Activated gamma-delta T cell treated with Interleukin-2 at 50 U/mL for 16 hours (primary cell): Measurements from ENCODE around the gene PSEN2.

ENCODE experiments used
- DNase-seq: peaks from one replicate; pipeline ENCODE4 v3.0.0-alpha.2; 2020

The PSEN2 gene

DNA sequence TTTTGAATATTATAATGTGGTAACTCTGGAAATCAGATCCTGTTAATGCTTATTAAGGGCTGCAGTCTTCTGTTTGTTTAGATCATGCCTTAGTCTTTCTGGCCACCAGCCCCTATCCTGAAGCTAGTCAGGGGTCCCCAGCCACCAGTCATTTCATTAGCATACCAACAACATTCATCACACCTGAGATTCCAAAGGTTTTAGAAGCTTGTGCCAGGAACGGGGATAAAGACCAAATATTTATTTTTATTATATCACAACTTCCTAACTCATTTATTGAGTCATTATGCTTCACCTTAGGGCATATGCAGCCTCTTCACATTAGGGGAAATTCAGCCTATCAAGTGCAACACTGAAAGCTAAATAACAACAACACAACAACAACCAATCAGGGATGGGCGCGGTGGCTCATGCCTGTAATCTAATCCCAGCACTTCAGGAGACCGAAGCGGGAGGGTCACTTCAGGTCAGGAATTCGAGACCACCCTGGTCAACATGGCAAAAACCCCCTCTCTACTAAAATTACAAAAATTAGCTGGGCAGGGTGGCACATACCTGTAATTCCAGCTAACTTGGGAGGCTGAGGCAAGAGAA, 2.9 kb upstream of the PSEN2 start:
- no peak for DNase-seq

DNA sequence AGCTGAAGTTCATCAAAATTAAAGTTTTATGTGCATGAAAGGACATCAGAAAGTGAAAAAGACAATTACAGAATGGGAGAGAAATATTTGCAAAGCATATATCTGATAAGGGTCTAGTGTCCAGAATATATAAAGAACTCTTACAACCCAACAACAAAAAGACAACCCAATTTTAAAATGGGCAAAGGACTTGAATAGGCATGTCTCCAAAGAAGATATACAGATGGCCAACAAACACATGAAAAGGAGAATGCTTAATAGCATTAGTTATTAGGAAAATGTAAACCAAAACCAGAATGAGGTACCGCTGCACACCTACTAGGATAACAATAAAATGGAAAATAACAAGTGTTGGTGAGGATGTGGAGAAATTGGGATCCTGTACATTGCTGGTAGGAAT, 1.7 kb upstream of the PSEN2 start:
- no peak for DNase-seq

DNA sequence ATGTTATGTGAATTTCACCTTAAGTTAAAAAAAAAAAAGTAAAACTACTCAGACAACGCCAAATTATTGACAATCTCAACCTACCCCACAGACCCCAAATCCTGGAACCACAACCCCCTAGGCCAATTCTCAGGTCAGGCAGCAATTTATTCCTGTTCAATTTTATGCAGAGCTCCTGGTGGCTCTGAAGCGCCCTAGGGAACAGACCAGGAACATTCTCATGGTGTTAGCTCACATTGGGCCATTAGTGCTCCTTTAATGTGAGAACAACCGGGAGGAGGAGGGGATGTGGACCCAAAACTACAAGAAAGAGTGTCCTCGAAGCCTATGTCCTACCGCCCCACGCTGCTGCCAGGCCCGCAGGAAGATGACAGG, 403 bp upstream of the PSEN2 start:
- DNase-seq, result no peak

DNA sequence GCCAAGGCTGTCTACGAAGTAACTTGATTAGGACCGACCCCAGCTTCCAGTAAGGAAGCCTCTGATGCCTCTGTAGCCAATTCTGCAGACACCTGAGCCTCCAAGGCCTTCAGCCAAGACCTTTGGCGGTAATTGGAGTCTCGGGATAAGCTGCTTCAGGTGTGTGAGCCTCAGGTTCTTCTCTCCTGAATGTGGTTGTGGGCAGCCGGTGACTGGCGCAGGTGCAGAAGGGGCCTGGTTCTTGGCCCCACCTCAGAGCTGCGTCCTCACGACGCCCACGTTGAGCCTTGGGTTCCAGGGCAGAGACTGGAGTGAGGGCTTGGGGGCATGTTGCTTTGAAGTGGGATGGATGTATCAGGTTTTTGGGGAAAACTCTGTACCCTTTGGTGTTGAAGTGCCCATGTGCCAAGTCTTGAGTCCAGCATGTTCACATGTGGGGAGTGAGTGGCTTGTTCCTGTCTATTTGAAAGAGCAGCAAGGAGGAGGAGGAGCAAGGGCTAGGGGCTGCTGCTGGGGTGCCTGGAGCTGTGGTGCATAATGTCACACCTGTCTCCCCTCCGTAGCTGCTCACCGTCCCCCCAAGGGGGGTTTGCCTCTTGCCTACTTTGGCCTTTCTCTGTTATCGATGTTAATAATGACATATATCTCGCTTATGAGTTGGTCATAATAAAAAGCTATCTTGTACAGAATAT, 1.4 kb downstream of the PSEN2 start:
- no peak for DNase-seq

DNA sequence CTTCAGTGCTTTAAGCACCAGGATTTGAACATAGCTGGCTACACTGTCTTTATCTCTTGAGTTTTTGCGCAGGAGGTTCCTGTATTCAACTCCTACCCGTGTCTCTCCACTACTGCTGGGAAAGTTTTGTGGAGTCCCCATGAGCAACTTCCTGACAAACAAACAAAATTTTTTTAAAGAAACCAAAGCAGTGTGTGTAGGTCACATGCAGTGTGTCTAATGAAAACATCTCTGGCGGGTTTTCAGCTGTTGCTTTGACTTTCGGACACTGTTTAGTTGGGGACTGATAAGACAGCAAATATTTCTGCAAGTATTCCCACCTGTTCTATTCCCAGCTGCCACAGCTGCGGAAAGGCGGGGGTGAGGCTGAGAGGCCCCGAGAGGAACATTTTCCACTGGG, 2.0 kb downstream of the PSEN2 start:
- no peak for DNase-seq

DNA sequence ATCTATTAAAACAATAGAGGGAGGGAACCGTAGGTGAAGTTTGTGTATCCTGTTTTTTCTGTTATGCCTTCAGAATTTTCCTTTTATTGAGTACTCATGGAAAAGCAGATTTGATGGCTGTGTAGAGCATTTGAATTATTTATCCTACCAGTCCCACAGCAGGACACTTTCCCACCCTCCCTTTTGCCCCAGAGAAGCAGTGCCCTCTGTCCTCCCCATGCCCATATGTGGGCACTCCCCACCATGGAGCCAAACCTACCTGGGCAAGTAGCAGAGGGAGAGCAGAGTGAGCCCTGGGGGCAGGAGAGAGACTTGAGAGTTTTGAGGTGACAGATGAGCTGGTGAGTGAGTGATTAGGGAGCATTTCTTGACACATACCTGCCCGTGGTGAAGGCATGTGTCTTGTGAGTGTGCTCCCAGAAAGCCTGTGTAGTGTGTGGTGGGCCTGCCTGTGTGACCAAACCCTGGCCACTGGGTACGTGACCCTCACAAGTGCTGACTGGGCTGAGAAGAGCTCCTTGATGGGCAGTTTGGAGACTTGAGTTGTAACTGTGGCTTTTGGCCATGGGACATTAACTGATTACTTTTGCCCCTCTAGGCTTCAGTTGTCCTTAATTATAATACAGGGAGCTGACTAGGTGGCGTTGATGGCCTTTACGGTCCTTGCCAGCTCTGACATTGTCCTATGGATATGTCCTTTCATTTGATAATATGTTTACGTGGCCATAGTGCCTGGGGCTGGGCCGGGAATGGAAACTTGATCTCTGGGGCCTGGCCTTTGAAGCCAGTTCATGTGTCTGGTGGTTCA, 3.6 kb downstream of the PSEN2 start:
- DNase-seq, result no peak

DNA sequence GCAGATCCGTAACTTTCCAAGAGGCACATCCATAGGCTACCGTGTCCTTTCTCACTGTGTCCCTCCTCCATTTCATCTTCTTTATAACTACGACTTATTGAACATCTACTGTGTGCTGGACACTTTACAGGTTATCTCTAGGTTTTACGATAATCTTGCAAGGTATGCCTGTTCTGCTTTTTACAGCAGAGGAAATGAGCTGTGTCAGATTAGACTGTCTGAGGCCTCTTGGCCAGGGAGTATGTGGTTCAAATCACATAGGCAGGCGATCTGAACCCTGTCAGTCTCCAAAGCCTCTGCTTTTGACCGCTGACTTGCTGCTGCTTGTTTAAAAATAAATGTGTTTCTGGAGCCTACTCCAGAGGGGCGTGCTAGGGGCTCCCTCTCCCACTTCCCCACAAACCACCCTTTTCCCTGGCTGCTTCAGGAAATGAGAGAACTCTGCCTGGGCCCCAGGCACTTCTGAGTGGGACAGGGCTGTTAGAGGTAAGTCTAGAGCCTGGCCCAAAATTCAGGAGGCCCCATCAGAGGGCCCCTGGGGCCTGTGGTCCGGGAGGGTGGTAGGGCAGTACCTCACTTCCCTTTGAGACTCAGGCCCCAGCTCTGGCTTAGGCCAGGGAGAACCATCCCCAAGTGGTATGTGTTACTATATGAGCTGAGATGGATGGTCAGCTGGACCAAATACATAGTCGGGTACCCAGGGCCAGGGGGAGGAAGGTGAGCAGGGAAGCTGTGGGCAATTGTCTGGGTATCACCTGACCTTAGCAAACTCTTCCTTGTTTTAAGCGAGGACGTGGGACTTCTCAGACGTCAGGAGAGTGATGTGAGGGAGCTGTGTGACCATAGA, 4.4 kb downstream of the PSEN2 start:
- DNase-seq, result no peak

DNA sequence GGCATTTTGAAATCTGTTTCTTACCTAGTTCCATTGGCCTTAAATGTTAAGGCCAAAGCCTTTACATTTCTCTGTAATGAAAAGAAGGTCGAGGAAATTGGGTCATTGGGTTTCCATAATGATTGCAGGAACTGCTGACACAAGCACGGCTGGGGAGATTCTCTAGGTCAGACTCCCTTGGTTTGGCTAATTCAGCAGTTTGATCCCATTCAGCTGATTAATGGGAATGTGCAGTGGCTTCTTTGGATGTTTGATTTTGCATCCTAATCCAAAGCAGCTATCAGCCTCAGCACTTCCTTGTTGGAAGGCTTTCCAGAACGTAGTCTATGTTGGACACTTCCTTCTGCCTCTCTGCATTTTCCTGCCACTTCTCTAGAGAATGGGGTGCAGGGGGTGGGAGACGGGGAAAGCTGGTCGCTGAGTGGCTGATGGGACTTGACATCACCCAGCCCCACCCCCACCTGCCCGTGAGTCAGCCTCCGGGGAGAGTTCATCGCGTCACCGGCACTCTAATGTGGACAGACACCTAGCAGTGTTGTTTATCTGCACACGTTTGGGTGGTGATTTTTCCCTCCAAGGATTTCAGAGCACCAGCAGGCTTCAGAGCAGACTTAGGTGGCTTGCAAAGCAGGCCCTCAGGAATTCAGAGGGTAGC, 5.4 kb downstream of the PSEN2 start:
- DNase-seq, result no peak

DNA sequence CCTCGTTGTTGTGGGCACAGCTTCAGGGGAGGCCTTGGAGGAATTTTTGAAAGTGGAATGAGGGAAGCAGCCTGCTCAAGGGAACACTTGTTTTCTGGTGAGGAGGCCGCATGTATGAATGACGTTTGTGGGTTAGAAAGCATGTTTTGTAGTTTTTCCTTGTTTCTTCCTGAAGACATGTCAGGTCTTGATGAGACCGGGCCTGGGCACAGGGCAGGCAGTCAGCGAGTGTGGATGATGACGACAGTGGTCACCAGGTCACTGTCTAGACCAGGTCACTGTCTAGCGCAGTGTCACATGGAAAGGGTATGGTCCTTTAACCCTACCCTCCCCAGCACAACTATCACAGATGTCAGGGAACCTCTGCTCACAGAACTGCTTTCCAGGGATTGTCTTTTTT, 7.3 kb downstream of the PSEN2 start:
- no peak for DNase-seq

DNA sequence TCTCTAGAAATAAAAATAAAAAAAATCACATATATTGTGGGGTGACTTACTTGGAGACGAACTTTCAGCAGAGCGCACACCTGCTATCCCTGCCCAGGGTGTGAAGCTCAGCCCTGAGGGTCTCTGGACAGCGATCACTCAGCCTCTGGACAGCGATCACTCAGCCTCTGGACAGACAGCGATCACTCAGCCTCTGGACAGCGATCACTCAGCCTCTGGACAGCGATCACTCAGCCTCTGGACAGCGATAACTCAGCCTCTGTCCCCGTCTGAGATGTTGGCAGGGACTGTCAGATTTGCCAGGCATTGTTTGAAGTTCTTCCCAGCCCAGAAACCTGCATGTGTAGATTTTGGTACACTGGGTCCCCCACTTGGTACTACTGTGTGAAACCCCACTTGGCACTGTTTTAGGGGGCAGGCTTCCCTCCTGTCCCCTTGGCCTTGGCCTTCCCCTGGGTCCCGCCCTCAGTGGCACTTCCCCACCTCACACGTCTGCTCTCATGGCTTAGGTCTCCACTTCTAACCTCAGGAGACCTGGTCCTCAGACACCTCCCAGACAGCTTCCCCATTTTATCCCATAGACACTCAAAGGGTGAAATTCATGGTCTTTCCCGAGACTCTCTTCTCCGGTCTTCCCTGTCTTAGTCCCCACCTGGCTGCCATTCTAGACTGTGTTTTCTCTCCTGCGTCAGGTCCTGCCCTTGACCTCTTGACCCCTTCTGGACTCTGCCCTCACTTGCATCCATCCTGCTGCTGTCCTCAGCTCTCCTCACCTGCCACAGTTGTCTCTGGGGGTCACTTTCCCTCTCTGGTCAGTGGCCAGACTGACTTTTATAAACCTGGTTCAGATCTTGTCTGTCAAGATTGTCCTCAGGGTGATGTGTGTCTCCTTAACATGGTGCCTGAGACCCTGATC, 10.2 kb downstream of the PSEN2 start:
- no peak for DNase-seq

DNA sequence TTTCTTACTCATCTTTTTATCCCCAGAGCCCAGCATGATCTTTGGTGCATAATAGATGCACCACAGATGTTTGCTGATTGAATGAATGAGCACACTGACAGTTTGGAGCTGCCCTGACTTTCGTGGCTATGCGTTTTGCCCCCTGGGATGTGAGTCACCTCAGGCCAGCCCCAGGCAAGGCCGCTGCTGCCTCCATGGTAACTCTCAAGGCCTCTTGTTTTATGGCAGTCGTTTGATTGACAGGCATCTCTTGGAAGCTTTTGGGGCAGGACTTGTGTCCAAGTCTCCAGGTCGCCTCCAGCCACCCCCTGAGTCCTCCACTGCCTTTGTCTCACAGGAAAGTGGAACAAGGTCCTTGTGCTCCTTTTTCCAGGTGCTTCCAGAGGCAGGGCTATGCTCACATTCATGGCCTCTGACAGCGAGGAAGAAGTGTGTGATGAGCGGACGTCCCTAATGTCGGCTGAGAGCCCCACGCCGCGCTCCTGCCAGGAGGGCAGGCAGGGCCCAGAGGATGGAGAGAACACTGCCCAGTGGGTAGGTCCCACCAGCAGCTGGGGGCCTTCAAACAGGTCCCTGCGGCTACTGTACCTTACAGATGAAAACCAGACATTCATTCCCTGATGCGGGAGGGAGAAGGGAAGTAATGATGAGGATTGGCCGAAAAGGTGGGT, 11.2 kb downstream of the PSEN2 start:
- no peak for DNase-seq

DNA sequence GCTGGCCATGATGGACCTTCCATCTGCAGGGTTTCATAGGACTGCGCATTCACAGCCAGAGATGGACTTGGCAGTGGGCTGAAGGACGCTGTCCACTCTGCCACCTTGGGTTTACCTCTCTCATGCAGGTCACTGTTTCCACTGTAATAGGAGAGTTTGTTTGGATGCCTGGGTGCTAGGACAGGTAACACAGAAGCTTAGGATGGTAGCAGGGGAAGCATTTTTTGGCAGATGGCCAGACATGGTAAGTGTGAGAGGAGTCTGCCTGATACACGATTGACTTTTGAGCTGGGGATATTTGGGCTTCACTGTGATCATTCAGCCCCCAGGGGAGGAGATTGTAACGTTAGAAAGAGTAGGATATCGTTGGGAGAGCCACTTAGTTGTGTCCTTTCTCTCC, 11.8 kb downstream of the PSEN2 start:
- DNase-seq, result peak; percentile 16

DNA sequence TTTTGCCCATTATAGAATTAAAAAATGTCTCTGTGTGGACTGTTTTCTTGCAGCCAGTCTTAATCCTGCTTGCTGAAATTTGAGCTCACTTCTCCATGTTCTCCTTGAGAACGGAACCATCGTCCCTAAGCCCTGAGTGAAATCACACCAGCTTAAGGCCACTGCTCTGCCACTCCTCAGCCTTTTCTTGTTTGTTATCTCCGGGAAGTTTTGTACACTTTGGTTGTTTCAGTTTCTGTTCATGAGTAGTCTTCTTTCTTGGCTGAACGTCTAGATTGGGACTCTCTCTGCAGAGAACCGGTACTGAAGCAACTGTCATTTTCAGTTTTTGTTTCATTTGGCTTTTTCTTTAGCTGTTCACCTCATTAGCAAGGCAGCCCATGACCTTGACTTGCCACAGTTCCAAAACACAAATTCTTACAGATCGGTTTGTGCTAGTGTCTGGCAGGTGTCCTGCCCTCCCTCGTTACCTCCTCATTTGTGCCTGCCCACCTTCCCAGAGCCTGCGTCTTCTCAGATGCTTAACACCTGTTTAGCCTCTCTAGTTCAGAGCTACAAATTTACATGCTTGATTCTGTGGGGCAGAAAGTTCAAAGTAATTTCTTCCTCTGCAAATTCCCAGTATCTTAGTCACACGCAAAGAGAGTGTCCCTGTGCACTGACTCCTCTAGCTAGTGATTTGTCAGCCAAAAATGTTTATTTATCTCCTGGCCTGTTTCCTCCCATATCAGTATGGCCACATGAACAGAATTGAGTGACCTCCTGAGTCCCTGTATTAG, 12.4 kb downstream of the PSEN2 start:
- no peak for DNase-seq

DNA sequence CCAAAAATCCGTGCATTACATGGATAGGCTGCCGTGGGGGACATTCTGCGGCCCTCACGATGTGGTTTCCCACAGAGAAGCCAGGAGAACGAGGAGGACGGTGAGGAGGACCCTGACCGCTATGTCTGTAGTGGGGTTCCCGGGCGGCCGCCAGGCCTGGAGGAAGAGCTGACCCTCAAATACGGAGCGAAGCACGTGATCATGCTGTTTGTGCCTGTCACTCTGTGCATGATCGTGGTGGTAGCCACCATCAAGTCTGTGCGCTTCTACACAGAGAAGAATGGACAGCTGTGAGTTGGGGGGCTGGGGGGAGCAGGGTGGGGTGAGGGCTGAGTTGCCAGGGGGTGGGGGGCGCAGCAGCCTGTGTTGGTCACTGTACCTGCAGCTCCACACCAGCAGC, 13.2 kb downstream of the PSEN2 start:
- DNase-seq, result no peak

DNA sequence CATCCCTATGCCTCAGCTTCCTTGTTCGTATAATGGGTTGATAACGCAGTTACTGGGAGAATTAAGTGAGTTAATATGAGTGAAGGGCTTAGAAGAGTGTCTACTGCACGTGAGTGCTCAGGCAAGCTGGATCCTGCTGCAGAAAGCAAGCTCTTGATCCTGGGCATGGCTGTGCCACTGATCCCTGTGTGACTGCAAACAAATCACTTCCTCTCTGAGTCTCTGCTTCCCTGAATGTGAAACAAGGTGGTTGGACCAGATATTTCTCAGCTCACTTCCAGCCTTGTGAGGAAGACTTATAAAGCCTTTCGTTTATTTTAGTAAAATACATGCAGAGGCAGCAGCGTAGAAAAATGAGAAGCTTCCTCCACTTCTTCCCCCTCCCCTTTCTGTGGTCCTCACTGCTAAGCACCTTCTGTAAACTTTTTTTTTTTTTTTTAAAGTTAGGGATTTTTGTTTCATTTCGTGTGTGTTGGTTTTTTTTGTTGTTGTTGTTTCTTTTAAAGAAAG, 13.8 kb downstream of the PSEN2 start:
- DNase-seq, result no peak

DNA sequence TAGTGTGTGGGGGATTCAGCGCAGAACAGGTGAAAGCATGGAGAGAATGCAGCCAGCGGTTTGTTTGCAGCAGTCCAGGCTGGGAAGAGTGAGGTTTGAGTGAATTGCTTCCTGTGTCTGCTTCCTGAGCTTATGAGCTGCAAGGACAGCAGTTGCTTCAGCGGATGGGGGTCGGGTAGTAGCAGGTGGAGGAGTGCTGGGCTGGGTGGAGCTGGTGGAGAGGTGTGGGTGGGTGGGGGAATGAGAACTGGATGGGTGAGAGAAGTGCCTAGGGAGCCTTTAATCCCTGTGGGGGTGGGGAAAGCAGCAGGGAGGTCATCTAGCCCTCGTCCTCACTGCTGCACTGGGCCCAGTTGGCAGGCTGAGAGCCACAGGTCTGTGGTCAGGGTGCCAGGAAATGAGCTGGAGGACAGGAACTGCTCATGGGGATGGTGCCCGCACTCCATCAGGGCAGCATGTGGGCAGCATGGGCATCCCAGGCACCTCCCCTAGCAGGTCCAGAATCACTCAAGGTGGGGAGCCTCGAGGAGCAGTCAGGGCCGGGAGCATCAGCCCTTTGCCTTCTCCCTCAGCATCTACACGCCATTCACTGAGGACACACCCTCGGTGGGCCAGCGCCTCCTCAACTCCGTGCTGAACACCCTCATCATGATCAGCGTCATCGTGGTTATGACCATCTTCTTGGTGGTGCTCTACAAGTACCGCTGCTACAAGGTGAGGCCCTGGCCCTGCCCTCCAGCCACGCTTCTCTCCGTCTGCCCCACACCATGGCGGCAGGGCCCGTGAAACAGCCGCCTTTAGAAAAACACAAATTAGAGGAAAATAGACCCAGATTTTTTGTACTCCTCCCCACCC, 14.8 kb downstream of the PSEN2 start:
- DNase-seq, result no peak

DNA sequence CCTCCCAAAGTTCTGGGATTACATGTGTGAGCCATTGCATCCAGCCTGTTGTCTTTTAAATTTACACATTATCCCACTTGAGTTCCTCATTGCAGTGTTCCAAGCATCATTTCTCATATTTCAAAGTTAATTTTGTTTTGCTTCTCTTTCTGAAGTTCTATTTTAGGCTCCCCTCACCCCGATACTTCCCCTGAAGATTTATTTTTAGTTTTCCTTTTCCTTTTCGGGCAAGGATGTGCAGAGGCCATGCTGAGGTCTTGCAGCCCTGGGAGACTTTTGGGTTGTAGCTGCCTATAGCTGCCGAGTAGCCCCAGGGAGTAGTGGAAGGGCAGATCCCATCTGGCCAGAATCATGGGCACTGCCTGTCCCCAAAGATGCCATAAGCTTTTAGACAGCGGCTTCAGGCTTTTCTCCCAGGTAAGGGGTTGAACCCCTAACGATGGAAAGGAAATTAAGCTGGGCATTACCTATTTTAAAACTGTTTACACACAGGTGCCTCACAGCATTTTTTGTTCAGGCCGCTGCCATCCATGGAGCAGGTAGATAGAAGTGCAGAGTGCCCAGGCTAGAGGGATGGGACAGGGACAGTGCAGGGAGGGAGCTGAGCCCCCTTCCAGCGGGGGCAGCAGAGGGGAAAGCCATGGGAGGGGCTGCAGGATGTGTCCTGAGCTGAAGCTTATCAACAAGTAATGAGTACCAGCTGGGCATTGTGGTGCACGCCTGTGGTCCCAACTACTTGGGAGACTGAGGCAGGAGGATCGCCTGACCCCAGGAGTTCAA, 15.9 kb downstream of the PSEN2 start:
- DNase-seq, result no peak

DNA sequence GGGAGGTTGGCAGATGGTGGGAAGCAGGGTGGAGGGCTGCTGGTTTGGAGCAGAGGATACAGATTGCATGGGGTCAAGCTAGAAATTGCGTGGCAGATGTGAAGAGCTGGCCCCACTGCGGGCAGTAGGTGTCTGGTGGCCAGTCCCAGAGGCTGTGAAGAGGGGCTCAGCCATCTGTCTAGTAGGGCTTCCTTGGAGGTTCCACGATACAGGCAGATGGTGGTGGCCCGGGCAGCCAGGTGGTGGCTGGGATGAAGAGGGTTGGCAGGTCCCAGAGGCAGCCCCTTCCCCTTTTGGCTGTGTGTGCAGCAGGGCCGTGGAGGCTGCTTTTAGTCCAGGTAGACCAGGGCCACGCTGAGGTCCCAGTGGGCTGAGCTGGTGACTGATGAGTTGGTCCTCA, 16.6 kb downstream of the PSEN2 start:
- no peak for DNase-seq
